ENCODE results near the gene GABRG3.
A peak's percentile ranks its signal among the peaks of the same experiment; 100 is the strongest.
"Not testable (repeated sequence)": the region's sequence is repeated elsewhere in the genome, so short reads cannot be mapped to it uniquely, and the experiment has no call there.

Gene GABRG3

GRCh38 chr15:26996250-26996649 is 25.3 kb downstream of the GABRG3 start:
- no peak for DNase-seq

- not testable (repeated sequence) for DNase-seq
Observed at GRCh38 chr15:27003003-27003402, 32.0 kb downstream of the GABRG3 start.

GRCh38 chr15:27004226-27004625 is 33.2 kb downstream of the GABRG3 start:
- not testable (repeated sequence) for DNase-seq

- DNase-seq, result peak in 32 of 56 donors; percentile 2 to 87 (median 25)
Observed at GRCh38 chr15:27017168-27017809, 46.3 kb downstream of the GABRG3 start.

GRCh38 chr15:27019687-27020086 is 48.7 kb downstream of the GABRG3 start:
- no peak for DNase-seq

- DNase-seq, result no peak
Observed at GRCh38 chr15:27025481-27025966, 54.5 kb downstream of the GABRG3 start.

GRCh38 chr15:27027229-27027628 is 56.2 kb downstream of the GABRG3 start:
- DNase-seq, result no peak

- peak in 25 of 56 donors; percentile 7 to 53 (median 24) for DNase-seq
Observed at GRCh38 chr15:27028858-27029477, 58.0 kb downstream of the GABRG3 start.

- DNase-seq, result no peak
Observed at GRCh38 chr15:27036210-27036609, 65.2 kb downstream of the GABRG3 start.

- DNase-seq, result no peak
Observed at GRCh38 chr15:27037501-27037900, 66.5 kb downstream of the GABRG3 start.

- no peak for DNase-seq
Observed at GRCh38 chr15:27039152-27039551, 68.2 kb downstream of the GABRG3 start.

GRCh38 chr15:27042230-27042629 is 71.2 kb downstream of the GABRG3 start:
- DNase-seq, result no peak

- DNase-seq, result no peak
Observed at GRCh38 chr15:27042646-27043045, 71.7 kb downstream of the GABRG3 start.

- DNase-seq, result no peak
Observed at GRCh38 chr15:27043770-27044169, 72.8 kb downstream of the GABRG3 start.

- no peak for DNase-seq
Observed at GRCh38 chr15:27045796-27046195, 74.8 kb downstream of the GABRG3 start.

- no peak for DNase-seq
Observed at GRCh38 chr15:27046880-27047279, 75.9 kb downstream of the GABRG3 start.

- DNase-seq, result no peak
Observed at GRCh38 chr15:27050163-27050562, 79.2 kb downstream of the GABRG3 start.

GRCh38 chr15:27054426-27054825 is 83.4 kb downstream of the GABRG3 start:
- no peak for DNase-seq

GRCh38 chr15:27057904-27058645 is 87.1 kb downstream of the GABRG3 start:
- DNase-seq, result no peak

- DNase-seq, result peak in 1 of 56 donors; percentile 5
Observed at GRCh38 chr15:27058939-27059338, 88.0 kb downstream of the GABRG3 start.

- DNase-seq, result peak in 17 of 56 donors; percentile 4 to 65 (median 15)
Observed at GRCh38 chr15:27059610-27060202, 88.7 kb downstream of the GABRG3 start.

GRCh38 chr15:27061739-27062138 is 90.8 kb downstream of the GABRG3 start:
- no peak for DNase-seq

Data from amygdala (tissue), 56 donors.